Hepatocyte (in vitro differentiated cells): ENCODE measurements around the gene MAGI2. TPM values are rescaled to one million over a fixed set of nuclear protein-coding genes. Genes with fewer than 3 reads are reported as not detected.

Experiments used
- DNase-seq: peaks from one replicate; pipeline ENCODE4 v3.0.0-alpha.2; 2016; ENCODE audit warnings: low spot score
- H2AFZ ChIP-seq: fragments of 200-600 bp; sonication (generic); 2 replicates; pipeline ENCODE4 v1.6.0; 2016; ENCODE audit warnings: antibody characterized with exemption, mild to moderate bottlenecking
- H3K27ac ChIP-seq: fragments of 200-600 bp; sonication (generic); 2 replicates; pipeline ENCODE4 v1.5.1; 2016; ENCODE audit warnings: mild to moderate bottlenecking
- H3K27me3 ChIP-seq: fragments of 200-600 bp; sonication (generic); 2 replicates; pipeline ENCODE4 v1.6.1; 2016
- H3K36me3 ChIP-seq: fragments of 200-600 bp; sonication (generic); replicated peaks from 2 replicates; pipeline ENCODE4 v1.5.1; 2016; ENCODE audit warnings: low read depth; ENCODE audit not compliant: insufficient read depth
- H3K4me1 ChIP-seq: fragments of 200-600 bp; sonication (generic); 2 replicates; pipeline ENCODE4 v1.5.1; 2016; ENCODE audit warnings: mild to moderate bottlenecking, moderate library complexity; ENCODE audit not compliant: insufficient read depth
- H3K4me2 ChIP-seq: fragments of 200-600 bp; sonication (generic); 2 replicates; pipeline ENCODE4 v1.6.0; 2016
- H3K4me3 ChIP-seq: fragments of 200-600 bp; sonication (generic); 2 replicates; pipeline ENCODE4 v1.5.1; 2016; ENCODE audit warnings: mild to moderate bottlenecking
- H3K79me2 ChIP-seq: fragments of 200-600 bp; sonication (generic); 2 replicates; pipeline ENCODE4 v1.6.0; 2017; ENCODE audit warnings: mild to moderate bottlenecking
- H3K9me2 ChIP-seq: fragments of 200-600 bp; sonication (generic); replicated peaks from 2 replicates; pipeline ENCODE4 v1.6.0; 2017; ENCODE audit warnings: mild to moderate bottlenecking; ENCODE audit not compliant: insufficient read depth
- H3K9me3 ChIP-seq: fragments of 200-600 bp; sonication (generic); 2 replicates; pipeline ENCODE4 v1.5.1; 2016; ENCODE audit warnings: low read depth, mild to moderate bottlenecking
- H4K20me1 ChIP-seq: fragments of 200-600 bp; sonication (generic); 2 replicates; pipeline ENCODE4 v1.6.0; 2016; ENCODE audit warnings: mild to moderate bottlenecking; ENCODE audit not compliant: insufficient read depth, poor library complexity, severe bottlenecking
- CTCF ChIP-seq: fragments of 200-600 bp; sonication (generic); IDR thresholded peaks from 2 replicates; pipeline ENCODE4 v1.5.1; 2016; ENCODE audit warnings: antibody characterized with exemption, mild to moderate bottlenecking; ENCODE audit not compliant: poor library complexity
- EZH2 ChIP-seq: fragments of 200-600 bp; sonication (generic); IDR thresholded peaks from 2 replicates; pipeline ENCODE4 v1.6.1; 2016; ENCODE audit warnings: antibody characterized with exemption, mild to moderate bottlenecking, borderline replicate concordance
- EZH2phosphoT487 ChIP-seq: fragments of 200-600 bp; sonication (generic); IDR thresholded peaks from one replicate; pipeline ENCODE4 v1.6.1; 2018; ENCODE audit warnings: antibody characterized with exemption, mild to moderate bottlenecking, low read depth, moderate library complexity; ENCODE audit not compliant: unreplicated experiment, severe bottlenecking
- WGBS: methylation state at CpG from one replicate; pipeline ENCODE4 v1.1.6; 2016; ENCODE audit warnings: low lambda C conversion rate; ENCODE audit errors: missing lambda C conversion rate; 5-methylcytosine and 5-hydroxymethylcytosine counted together
- polyA plus RNA-seq: library from polyadenylated mRNA; unstranded; fragments of >200 nt; fragmentation: Nextera tagmentation; extraction: Ambion mirVana; gene quantifications from 2 replicates; pipeline ENCODE4 v1.2.1, GENCODE V29; 2016
- total RNA-seq: library from RNA; depleted of rRNA; stranded (reverse); fragments of >200 nt; gene quantifications from 2 replicates; pipeline ENCODE4 v1.2.3, GENCODE V29; 2014

Gene MAGI2
- total and polyA plus RNA-seq, 2 experiments from 2014 or later = 3.1 to 6.7 TPM

- Histone ChIP-seq H3K79me2 (no peaks in the 10 kb centered on the region), H3K9me3 (no peaks in the 10 kb centered on the region), H3K27me3 (no peaks in the 10 kb centered on the region), H3K4me1 (no peaks in the 10 kb centered on the region), H2AFZ (no peak overlapping the region), H3K36me3 (no peaks in the 10 kb centered on the region), H4K20me1 (no peaks in the 10 kb centered on the region), H3K9me2 (no peaks in the 10 kb centered on the region), H3K4me3 (no peak overlapping the region), H3K27ac (no peak overlapping the region), H3K4me2 (no peak overlapping the region)
- WGBS = 15% methylated on average over 8 of the region's 8 CpGs
- TF ChIP-seq CTCF (peak; percentile 77), EZH2phosphoT487 (no peak)
- peak; percentile 58 for DNase-seq
Measured at GRCh38 chr7:79176859-79177477, 276.5 kb downstream of the MAGI2 start.

GRCh38 chr7:79175374-79175773, 278.1 kb downstream of the MAGI2 start:
- no peak overlapping the region for H3K27ac ChIP-seq
- no peaks in the 10 kb centered on the region for H3K4me1 ChIP-seq
- no peak for DNase-seq
- no peaks in the 10 kb centered on the region for H3K9me2 ChIP-seq
- H2AFZ ChIP-seq = no peak overlapping the region
- no peak overlapping the region for H3K4me2 ChIP-seq
- WGBS = 78% methylated on average over 3 of the region's 3 CpGs
- H3K4me3 ChIP-seq = no peak overlapping the region
- H3K36me3 ChIP-seq = no peaks in the 10 kb centered on the region
- H3K27me3 ChIP-seq = no peaks in the 10 kb centered on the region
- no peaks in the 10 kb centered on the region for H3K9me3 ChIP-seq
- no peaks in the 10 kb centered on the region for H3K79me2 ChIP-seq
- no peaks in the 10 kb centered on the region for H4K20me1 ChIP-seq
- no peak for TF ChIP-seq EZH2phosphoT487
- no peak for TF ChIP-seq CTCF
- no peak for TF ChIP-seq EZH2

GRCh38 chr7:79165225-79165624, 288.2 kb downstream of the MAGI2 start:
- TF ChIP-seq CTCF (no peak), EZH2phosphoT487 (no peak), EZH2 (no peak)
- DNase-seq = no peak
- Histone ChIP-seq H2AFZ (no peak overlapping the region), H3K27ac (no peak overlapping the region), H3K4me1 (no peaks in the 10 kb centered on the region), H3K9me3 (no peaks in the 10 kb centered on the region), H3K27me3 (no peaks in the 10 kb centered on the region), H3K4me2 (no peak overlapping the region), H3K4me3 (no peak overlapping the region), H3K9me2 (no peaks in the 10 kb centered on the region), H4K20me1 (no peaks in the 10 kb centered on the region), H3K79me2 (no peaks in the 10 kb centered on the region), H3K36me3 (no peaks in the 10 kb centered on the region)
- WGBS = 78% methylated on average over 1 of the region's 1 CpG
